ENCODE data around the gene CPNE6.

CPNE6 gene

DNA sequence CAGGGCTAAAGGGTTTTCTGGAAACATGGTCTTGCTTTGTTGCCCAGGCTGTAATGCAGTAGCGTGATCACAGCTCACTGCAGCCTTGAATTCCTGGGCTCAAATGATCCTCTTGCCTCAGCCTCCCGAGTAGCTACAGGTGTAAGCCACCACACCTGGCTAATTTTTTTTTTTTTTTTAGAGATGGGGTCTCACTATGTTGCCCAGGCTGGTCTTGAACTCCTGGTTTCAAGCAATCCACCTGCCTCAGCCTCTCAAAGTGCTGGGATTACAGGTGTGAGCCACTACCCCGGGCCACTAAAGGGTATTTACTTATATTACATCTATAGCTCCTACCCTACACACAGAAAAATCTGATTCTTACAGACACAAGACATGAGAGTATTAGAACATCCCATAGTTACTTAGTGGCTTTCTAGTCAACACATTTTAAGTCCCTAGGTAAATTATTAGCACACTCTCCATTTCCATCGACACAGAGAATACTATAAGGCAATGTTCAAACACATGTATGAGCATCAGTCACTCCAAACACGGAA is 37.0 kb downstream of the CPNE6 start:
- Histone ChIP-seq H4K8ac (ENCODE audit: low read length) (no peak overlapping the region), H2BK120ac (ENCODE audit: low read depth, low read length) (no peak overlapping the region)

DNA sequence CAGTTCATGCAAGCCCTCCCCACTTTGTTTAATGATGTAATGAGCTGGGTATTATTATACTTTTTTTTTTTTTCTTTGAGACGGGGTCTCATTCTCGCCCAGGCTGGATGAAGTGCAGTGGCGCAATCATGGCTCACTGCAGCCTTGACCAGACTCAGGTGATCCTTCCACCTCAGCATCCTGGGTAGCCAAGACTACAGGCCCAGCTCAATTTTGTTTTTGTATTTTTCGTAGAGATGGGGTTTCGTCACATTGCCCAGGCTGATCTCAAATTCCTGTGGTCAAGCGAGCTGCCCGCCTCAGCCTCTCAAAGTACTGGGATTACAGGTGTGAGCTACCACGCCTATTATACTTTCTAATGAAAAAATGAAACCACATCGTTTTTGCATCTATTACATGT is 38.7 kb downstream of the CPNE6 start:
- Histone ChIP-seq H3K79me1 (replicated peaks; ENCODE audit: low read length, poor library complexity, severe bottlenecking) (peaks cover 1% of the 10 kb centered on the region), H3K9me3 (ENCODE audit: control insufficient read depth, low read length) (no peaks in the 10 kb centered on the region), H3K18ac (ENCODE audit: low read depth in 1 of 2, low read length in 2 of 2) (no peak overlapping the region), H3K14ac (ENCODE audit: low read length in 2 of 2) (no peak overlapping the region), H3K27me3 (ENCODE audit: control insufficient read depth in 1 of 2, insufficient read depth in 1 of 2, low read length in 2 of 2) (no peaks in the 10 kb centered on the region), H3K4me1 (ENCODE audit: control insufficient read depth, insufficient read depth, low read depth, low read length) (no peaks in the 10 kb centered on the region), H2AFZ (ENCODE audit: low read depth, low read length) (no peak overlapping the region), H2BK12ac (ENCODE audit: low read length in 2 of 2) (no peak overlapping the region), H2BK5ac (ENCODE audit: low read depth, low read length, poor library complexity, severe bottlenecking) (no peak overlapping the region), H4K8ac (ENCODE audit: low read length) (no peak overlapping the region), H3K23ac (ENCODE audit: low read length in 2 of 2) (no peak overlapping the region), H2AK5ac (ENCODE audit: low read length, severe bottlenecking) (no peak overlapping the region), H2BK120ac (ENCODE audit: low read depth, low read length) (no peak overlapping the region), H3K4me2 (ENCODE audit: low read length, poor library complexity, severe bottlenecking) (no peak overlapping the region), H3K4me3 (ENCODE audit: insufficient read depth in 1 of 2, low read depth in 1 of 2, low read length in 2 of 2) (no peak overlapping the region), H2BK15ac (ENCODE audit: low read depth, poor library complexity, severe bottlenecking) (no peak overlapping the region), H3K9ac (ENCODE audit: low read length) (no peak overlapping the region), H3K27ac (ENCODE audit: low read length, poor library complexity, severe bottlenecking) (no peak overlapping the region), H4K91ac (ENCODE audit: low read length) (no peak overlapping the region), H3K4ac (ENCODE audit: low read depth in 1 of 2, low read length in 2 of 2) (no peak overlapping the region), H3K36me3 (ENCODE audit: control insufficient read depth in 1 of 2, insufficient read depth in 2 of 2, low read depth in 1 of 2, low read length in 2 of 2) (no peaks in the 10 kb centered on the region)
- no peak for DNase-seq
- 90% methylated on average over 7 of the region's 9 CpGs for WGBS

More for the DNA sequence above, 37.0 kb downstream of the CPNE6 start:
- H2BK15ac ChIP-seq (ENCODE audit: low read depth, poor library complexity, severe bottlenecking) = no peak overlapping the region
- no peak overlapping the region for H3K27ac ChIP-seq (ENCODE audit: low read length, poor library complexity, severe bottlenecking)
- 63% methylated on average over 4 of the region's 5 CpGs for WGBS
- H2BK12ac ChIP-seq (ENCODE audit: low read length in 2 of 2) = no peak overlapping the region
- no peak overlapping the region for H3K4me2 ChIP-seq (ENCODE audit: low read length, poor library complexity, severe bottlenecking)
- no peaks in the 10 kb centered on the region for H3K27me3 ChIP-seq (ENCODE audit: control insufficient read depth in 1 of 2, insufficient read depth in 1 of 2, low read length in 2 of 2)
- no peak overlapping the region for H3K4ac ChIP-seq (ENCODE audit: low read depth in 1 of 2, low read length in 2 of 2)
- no peak overlapping the region for H2AFZ ChIP-seq (ENCODE audit: low read depth, low read length)
- H3K18ac ChIP-seq (ENCODE audit: low read depth in 1 of 2, low read length in 2 of 2) = no peak overlapping the region
- no peaks in the 10 kb centered on the region for H3K9me3 ChIP-seq (ENCODE audit: control insufficient read depth, low read length)
- H3K4me1 ChIP-seq (ENCODE audit: control insufficient read depth, insufficient read depth, low read depth, low read length) = no peaks in the 10 kb centered on the region
- no peak overlapping the region for H2AK5ac ChIP-seq (ENCODE audit: low read length, severe bottlenecking)
- peak overlapping the region; percentile 25 for H3K9ac ChIP-seq (ENCODE audit: low read length)
- DNase-seq = no peak
- H3K23ac ChIP-seq (ENCODE audit: low read length in 2 of 2) = no peak overlapping the region
- H4K91ac ChIP-seq (ENCODE audit: low read length) = no peak overlapping the region
- peaks cover 4 to 5% of the 10 kb centered on the region in 2 experiments for H3K36me3 ChIP-seq (ENCODE audit: control insufficient read depth in 1 of 2, insufficient read depth in 2 of 2, low read depth in 1 of 2, low read length in 2 of 2)
- peaks cover 1% of the 10 kb centered on the region for H3K79me1 ChIP-seq (replicated peaks; ENCODE audit: low read length, poor library complexity, severe bottlenecking)
- H3K14ac ChIP-seq (ENCODE audit: low read length in 2 of 2) = no peak overlapping the region
- H2BK5ac ChIP-seq (ENCODE audit: low read depth, low read length, poor library complexity, severe bottlenecking) = no peak overlapping the region
- no peak overlapping the region for H3K4me3 ChIP-seq (ENCODE audit: insufficient read depth in 1 of 2, low read depth in 1 of 2, low read length in 2 of 2)

DNA sequence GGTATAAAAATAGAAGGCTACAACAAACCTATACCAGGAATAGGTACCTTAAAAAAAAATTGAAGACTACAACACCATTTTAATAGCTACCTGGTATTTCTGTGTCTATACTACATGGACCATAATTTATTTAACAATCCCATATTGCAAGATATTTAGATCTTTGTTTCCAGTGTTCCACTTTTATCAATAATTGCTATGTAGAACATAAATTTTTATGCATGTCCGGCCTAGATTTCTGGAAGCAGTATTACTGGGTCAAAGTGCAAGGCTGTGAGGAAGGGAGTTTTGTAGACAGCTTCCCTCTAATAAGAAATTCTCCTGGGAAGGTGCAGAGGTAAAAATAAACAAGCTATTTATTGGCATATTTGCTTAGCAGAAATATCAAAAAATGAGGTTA is 39.2 kb downstream of the CPNE6 start:
- peaks cover 3% of the 10 kb centered on the region for H3K79me1 ChIP-seq (replicated peaks; ENCODE audit: low read length, poor library complexity, severe bottlenecking)
- H2BK5ac ChIP-seq (ENCODE audit: low read depth, low read length, poor library complexity, severe bottlenecking) = no peak overlapping the region
- H3K27ac ChIP-seq (ENCODE audit: low read length, poor library complexity, severe bottlenecking) = no peak overlapping the region
- no peak overlapping the region for H3K14ac ChIP-seq (ENCODE audit: low read length in 2 of 2)
- no peaks in the 10 kb centered on the region for H3K36me3 ChIP-seq (ENCODE audit: control insufficient read depth in 1 of 2, insufficient read depth in 2 of 2, low read depth in 1 of 2, low read length in 2 of 2)
- H4K8ac ChIP-seq (ENCODE audit: low read length) = no peak overlapping the region
- H3K4me1 ChIP-seq (ENCODE audit: control insufficient read depth, insufficient read depth, low read depth, low read length) = peaks cover 2% of the 10 kb centered on the region
- no peak overlapping the region for H3K4ac ChIP-seq (ENCODE audit: low read depth in 1 of 2, low read length in 2 of 2)
- H3K9me3 ChIP-seq (ENCODE audit: control insufficient read depth, low read length) = no peaks in the 10 kb centered on the region
- H2AK5ac ChIP-seq (ENCODE audit: low read length, severe bottlenecking) = no peak overlapping the region
- no peak overlapping the region for H3K4me3 ChIP-seq (ENCODE audit: insufficient read depth in 1 of 2, low read depth in 1 of 2, low read length in 2 of 2)
- no peak overlapping the region for H3K23ac ChIP-seq (ENCODE audit: low read length in 2 of 2)
- no peak overlapping the region for H2BK120ac ChIP-seq (ENCODE audit: low read depth, low read length)
- H2BK12ac ChIP-seq (ENCODE audit: low read length in 2 of 2) = no peak overlapping the region
- no peak overlapping the region for H3K9ac ChIP-seq (ENCODE audit: low read length)
- DNase-seq = no peak
- WGBS = 86% methylated on average over 1 of the region's 1 CpG
- no peak overlapping the region for H4K91ac ChIP-seq (ENCODE audit: low read length)
- H2BK15ac ChIP-seq (ENCODE audit: low read depth, poor library complexity, severe bottlenecking) = no peak overlapping the region
- no peak overlapping the region for H3K4me2 ChIP-seq (ENCODE audit: low read length, poor library complexity, severe bottlenecking)
- no peak overlapping the region for H3K18ac ChIP-seq (ENCODE audit: low read depth in 1 of 2, low read length in 2 of 2)
- H2AFZ ChIP-seq (ENCODE audit: low read depth, low read length) = no peak overlapping the region
- no peaks in the 10 kb centered on the region for H3K27me3 ChIP-seq (ENCODE audit: control insufficient read depth in 1 of 2, insufficient read depth in 1 of 2, low read length in 2 of 2)

DNA sequence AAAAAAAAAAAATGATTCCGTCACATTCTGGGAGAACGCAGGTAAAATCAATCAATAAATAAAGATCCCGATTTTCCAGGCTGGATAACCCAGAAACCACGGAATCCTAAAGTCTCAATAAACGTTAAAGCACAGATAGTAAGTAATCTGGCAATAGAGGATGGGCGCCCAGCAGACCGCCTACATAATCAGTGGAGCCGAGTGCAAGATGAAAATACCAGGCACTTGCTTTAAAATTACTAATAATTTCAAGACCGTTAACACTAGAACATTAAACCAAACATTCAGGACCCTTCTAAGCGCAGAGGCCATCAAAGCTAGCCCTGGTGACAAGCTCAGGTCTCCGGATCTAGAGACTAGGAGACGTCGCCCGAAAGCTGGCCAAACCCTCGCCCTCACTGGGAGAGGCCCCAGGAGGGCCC is 42.0 kb downstream of the CPNE6 start:
- no peak for DNase-seq

More for the DNA sequence above, 42.0 kb downstream of the CPNE6 start:
- H2AFZ ChIP-seq (ENCODE audit: low read depth, low read length) = no peak overlapping the region
- H3K4me2 ChIP-seq (ENCODE audit: low read length, poor library complexity, severe bottlenecking) = peak overlapping the region; percentile 83
- no peak overlapping the region for H2BK15ac ChIP-seq (ENCODE audit: low read depth, poor library complexity, severe bottlenecking)
- peaks cover 24% of the 10 kb centered on the region for H3K79me1 ChIP-seq (replicated peaks; ENCODE audit: low read length, poor library complexity, severe bottlenecking)
- H3K9ac ChIP-seq (ENCODE audit: low read length) = peak overlapping the region; percentile 97
- peak overlapping the region; percentile 85 to 95 for H3K4ac ChIP-seq (ENCODE audit: low read depth in 1 of 2, low read length in 2 of 2)
- WGBS = 19% methylated on average over 15 of the region's 15 CpGs
- H3K9me3 ChIP-seq (ENCODE audit: control insufficient read depth, low read length) = no peaks in the 10 kb centered on the region
- H2BK12ac ChIP-seq (ENCODE audit: low read length in 2 of 2) = peak overlapping the region; percentile 40 to 59
- H4K8ac ChIP-seq (ENCODE audit: low read length) = peak overlapping the region; percentile 96
- H3K18ac ChIP-seq (ENCODE audit: low read depth in 1 of 2, low read length in 2 of 2) = peak overlapping the region; percentile 80 to 98
- H3K4me3 ChIP-seq (ENCODE audit: insufficient read depth in 1 of 2, low read depth in 1 of 2, low read length in 2 of 2) = peak overlapping the region; percentile 72 to 91
- H2AK5ac ChIP-seq (ENCODE audit: low read length, severe bottlenecking) = peak overlapping the region; percentile 49
- no peak overlapping the region for H3K14ac ChIP-seq (ENCODE audit: low read length in 2 of 2)
- peak overlapping the region; percentile 59 for H2BK5ac ChIP-seq (ENCODE audit: low read depth, low read length, poor library complexity, severe bottlenecking)
- no peaks in the 10 kb centered on the region for H3K27me3 ChIP-seq (ENCODE audit: control insufficient read depth in 1 of 2, insufficient read depth in 1 of 2, low read length in 2 of 2)
- H3K27ac ChIP-seq (ENCODE audit: low read length, poor library complexity, severe bottlenecking) = peak overlapping the region; percentile 98
- H2BK120ac ChIP-seq (ENCODE audit: low read depth, low read length) = peak overlapping the region; percentile 61
- H3K4me1 ChIP-seq (ENCODE audit: control insufficient read depth, insufficient read depth, low read depth, low read length) = peaks cover 7% of the 10 kb centered on the region
- peak overlapping the region in 1 of 2 experiments; percentile 16 for H3K23ac ChIP-seq (ENCODE audit: low read length in 2 of 2)
- peaks cover 12 to 16% of the 10 kb centered on the region in 2 experiments for H3K36me3 ChIP-seq (ENCODE audit: control insufficient read depth in 1 of 2, insufficient read depth in 2 of 2, low read depth in 1 of 2, low read length in 2 of 2)
- peak overlapping the region; percentile 97 for H4K91ac ChIP-seq (ENCODE audit: low read length)

Measured in mesenchymal stem cell (in vitro differentiated cells and primary cell).